Liver (tissue), 3 donors: Measurements from ENCODE around the gene SNHG17.

Experiments
- GABPA ChIP-seq, 2 donors: IDR thresholded peaks in 1 of 2; conservative IDR thresholded peaks in 1 of 2; 2 replicates each; pipeline ENCODE4 v1.6.1; 2016; ENCODE audit warnings: antibody characterized with exemption in 2 of 2, mild to moderate bottlenecking in 1 of 2, moderate library complexity in 1 of 2
- TF ChIP-seq, protein P1 (sequence below): IDR thresholded peaks from 2 replicates; pipeline ENCODE4 v1.6.1; 2016; ENCODE audit warnings: antibody characterized with exemption, mild to moderate bottlenecking
- TF ChIP-seq, protein P2 (sequence below): fragments of 150-350 bp; IDR thresholded peaks from 2 replicates; pipeline ENCODE4 v1.5.1; 2017; ENCODE audit warnings: improper control_type of control experiment, low read depth, low read length; ENCODE audit not compliant: missing input control
- donor health status: healthy.
- donor health status: healthy.

DNA sequence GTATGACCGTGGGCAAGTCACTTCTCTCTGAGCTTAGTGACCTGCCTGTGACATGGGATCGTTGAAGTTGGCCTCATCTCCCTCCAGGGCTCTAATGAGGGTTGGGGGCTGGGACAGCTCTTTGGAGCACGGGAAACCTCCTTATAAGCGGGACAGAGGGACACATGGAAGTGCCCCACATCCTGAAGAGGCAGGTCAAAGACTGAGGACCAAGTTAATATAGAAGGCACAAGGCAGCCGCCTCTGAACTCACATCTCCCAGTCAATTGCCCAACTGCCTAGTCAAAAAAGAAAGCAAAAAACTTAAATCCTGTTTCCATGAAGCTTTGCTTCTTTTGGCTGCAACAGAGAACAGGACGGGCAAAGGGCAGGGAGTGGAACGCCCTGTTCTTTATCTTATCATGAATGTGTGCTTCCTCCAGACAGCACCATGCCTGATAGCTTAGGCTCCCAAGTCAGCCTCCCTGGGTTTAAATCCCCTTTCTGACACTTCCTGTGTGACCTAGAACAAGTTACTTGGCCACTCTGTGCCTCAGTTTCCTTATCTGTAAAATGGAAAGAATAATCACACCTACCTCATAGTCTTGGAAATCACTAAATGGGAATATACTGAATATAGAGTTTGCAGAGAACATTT lies 61.8 kb downstream of the SNHG17 start:
- TF ChIP-seq, protein P1, sequence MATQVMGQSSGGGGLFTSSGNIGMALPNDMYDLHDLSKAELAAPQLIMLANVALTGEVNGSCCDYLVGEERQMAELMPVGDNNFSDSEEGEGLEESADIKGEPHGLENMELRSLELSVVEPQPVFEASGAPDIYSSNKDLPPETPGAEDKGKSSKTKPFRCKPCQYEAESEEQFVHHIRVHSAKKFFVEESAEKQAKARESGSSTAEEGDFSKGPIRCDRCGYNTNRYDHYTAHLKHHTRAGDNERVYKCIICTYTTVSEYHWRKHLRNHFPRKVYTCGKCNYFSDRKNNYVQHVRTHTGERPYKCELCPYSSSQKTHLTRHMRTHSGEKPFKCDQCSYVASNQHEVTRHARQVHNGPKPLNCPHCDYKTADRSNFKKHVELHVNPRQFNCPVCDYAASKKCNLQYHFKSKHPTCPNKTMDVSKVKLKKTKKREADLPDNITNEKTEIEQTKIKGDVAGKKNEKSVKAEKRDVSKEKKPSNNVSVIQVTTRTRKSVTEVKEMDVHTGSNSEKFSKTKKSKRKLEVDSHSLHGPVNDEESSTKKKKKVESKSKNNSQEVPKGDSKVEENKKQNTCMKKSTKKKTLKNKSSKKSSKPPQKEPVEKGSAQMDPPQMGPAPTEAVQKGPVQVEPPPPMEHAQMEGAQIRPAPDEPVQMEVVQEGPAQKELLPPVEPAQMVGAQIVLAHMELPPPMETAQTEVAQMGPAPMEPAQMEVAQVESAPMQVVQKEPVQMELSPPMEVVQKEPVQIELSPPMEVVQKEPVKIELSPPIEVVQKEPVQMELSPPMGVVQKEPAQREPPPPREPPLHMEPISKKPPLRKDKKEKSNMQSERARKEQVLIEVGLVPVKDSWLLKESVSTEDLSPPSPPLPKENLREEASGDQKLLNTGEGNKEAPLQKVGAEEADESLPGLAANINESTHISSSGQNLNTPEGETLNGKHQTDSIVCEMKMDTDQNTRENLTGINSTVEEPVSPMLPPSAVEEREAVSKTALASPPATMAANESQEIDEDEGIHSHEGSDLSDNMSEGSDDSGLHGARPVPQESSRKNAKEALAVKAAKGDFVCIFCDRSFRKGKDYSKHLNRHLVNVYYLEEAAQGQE, result no peak
- TF ChIP-seq, protein P2, sequence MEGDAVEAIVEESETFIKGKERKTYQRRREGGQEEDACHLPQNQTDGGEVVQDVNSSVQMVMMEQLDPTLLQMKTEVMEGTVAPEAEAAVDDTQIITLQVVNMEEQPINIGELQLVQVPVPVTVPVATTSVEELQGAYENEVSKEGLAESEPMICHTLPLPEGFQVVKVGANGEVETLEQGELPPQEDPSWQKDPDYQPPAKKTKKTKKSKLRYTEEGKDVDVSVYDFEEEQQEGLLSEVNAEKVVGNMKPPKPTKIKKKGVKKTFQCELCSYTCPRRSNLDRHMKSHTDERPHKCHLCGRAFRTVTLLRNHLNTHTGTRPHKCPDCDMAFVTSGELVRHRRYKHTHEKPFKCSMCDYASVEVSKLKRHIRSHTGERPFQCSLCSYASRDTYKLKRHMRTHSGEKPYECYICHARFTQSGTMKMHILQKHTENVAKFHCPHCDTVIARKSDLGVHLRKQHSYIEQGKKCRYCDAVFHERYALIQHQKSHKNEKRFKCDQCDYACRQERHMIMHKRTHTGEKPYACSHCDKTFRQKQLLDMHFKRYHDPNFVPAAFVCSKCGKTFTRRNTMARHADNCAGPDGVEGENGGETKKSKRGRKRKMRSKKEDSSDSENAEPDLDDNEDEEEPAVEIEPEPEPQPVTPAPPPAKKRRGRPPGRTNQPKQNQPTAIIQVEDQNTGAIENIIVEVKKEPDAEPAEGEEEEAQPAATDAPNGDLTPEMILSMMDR, result no peak
- no peak for TF ChIP-seq GABPA (IDR thresholded peaks at IDR 0.05 in 1 of 2, conservative IDR thresholded peaks at IDR 0.05 in 1 of 2)
